HG02870 (cell line): ENCODE results near the gene PGBD5.
"Not testable (repeated sequence)": the region's sequence is repeated elsewhere in the genome, so short reads cannot be mapped to it uniquely, and the experiment has no call there.

ENCODE experiments used
- ATAC-seq: cut with Tn5 transposase; IDR thresholded peaks from one replicate; pipeline ENCODE4 v1.9.1; 2021; ENCODE audit warnings: mild to moderate bottlenecking, moderate library complexity; ENCODE audit not compliant: unreplicated experiment

PGBD5 gene

GRCh38 chr1:230426246-230427093 lies at the start of gene PGBD5:
TSS of gene PGBD5 (minus strand) at chr1:230426332. CDS start at chr1:230425928, 404 bp downstream.
- peak; percentile 83 for ATAC-seq

GRCh38 chr1:230474924-230475323 lies 48.8 kb upstream of the PGBD5 start:
- not testable (repeated sequence) for ATAC-seq

GRCh38 chr1:230470750-230471149 lies 44.6 kb upstream of the PGBD5 start:
- ATAC-seq, result not testable (repeated sequence)

GRCh38 chr1:230469271-230469670 lies 43.1 kb upstream of the PGBD5 start:
- ATAC-seq, result no peak

GRCh38 chr1:230465691-230466090 lies 39.6 kb upstream of the PGBD5 start:
- ATAC-seq, result no peak

GRCh38 chr1:230464671-230465070 lies 38.5 kb upstream of the PGBD5 start:
- no peak for ATAC-seq

GRCh38 chr1:230463760-230464159 lies 37.6 kb upstream of the PGBD5 start:
- ATAC-seq, result no peak

- no peak for ATAC-seq
These were observed 37.2 kb upstream of the PGBD5 start for GRCh38 chr1:230463326-230463725.

GRCh38 chr1:230459465-230459864 lies 33.3 kb upstream of the PGBD5 start:
- ATAC-seq, result no peak

- ATAC-seq, result no peak
These were observed 32.4 kb upstream of the PGBD5 start for GRCh38 chr1:230458509-230458908.

GRCh38 chr1:230456478-230456877 lies 30.3 kb upstream of the PGBD5 start:
- no peak for ATAC-seq

GRCh38 chr1:230455291-230455690 lies 29.2 kb upstream of the PGBD5 start:
- ATAC-seq, result no peak

- no peak for ATAC-seq
These were observed 27.2 kb upstream of the PGBD5 start for GRCh38 chr1:230453377-230453776.

- no peak for ATAC-seq
These were observed 15.3 kb upstream of the PGBD5 start for GRCh38 chr1:230441183-230442029.

GRCh38 chr1:230435108-230435507 lies 9.0 kb upstream of the PGBD5 start:
- no peak for ATAC-seq

- ATAC-seq, result no peak
These were observed 5.4 kb upstream of the PGBD5 start for GRCh38 chr1:230431527-230431926.

GRCh38 chr1:230430499-230430898 lies 4.4 kb upstream of the PGBD5 start:
- no peak for ATAC-seq

GRCh38 chr1:230429067-230429735 lies 3.1 kb upstream of the PGBD5 start:
- no peak for ATAC-seq

- ATAC-seq, result no peak
These were observed 1.8 kb upstream of the PGBD5 start for GRCh38 chr1:230427981-230428380.

- ATAC-seq, result no peak
These were observed 1.2 kb upstream of the PGBD5 start for GRCh38 chr1:230427094-230427876.
